Activated naive CD4-positive, alpha-beta T cell treated with Interleukin-2 at 50 U/mL for 16 hours (primary cell): ENCODE results near the gene NME9.

ENCODE experiments used
- DNase-seq: peaks from one replicate; pipeline ENCODE4 v3.0.0-alpha.2; 2020

NME9 gene

GRCh38 chr3:138270245-138270644 is 59.4 kb downstream of the NME9 start:
- no peak for DNase-seq

- DNase-seq = no peak
Measured at GRCh38 chr3:138267083-138267482, 62.6 kb downstream of the NME9 start.

- no peak for DNase-seq
Measured at GRCh38 chr3:138265745-138266144, 63.9 kb downstream of the NME9 start.

GRCh38 chr3:138263104-138263503 is 66.5 kb downstream of the NME9 start:
- DNase-seq = no peak

- no peak for DNase-seq
Measured at GRCh38 chr3:138260611-138261010, 69.0 kb downstream of the NME9 start.

GRCh38 chr3:138259126-138259525 is 70.5 kb downstream of the NME9 start:
- DNase-seq = no peak

GRCh38 chr3:138257986-138258385 is 71.7 kb downstream of the NME9 start:
- DNase-seq = no peak

GRCh38 chr3:138256022-138256421 is 73.6 kb downstream of the NME9 start:
- no peak for DNase-seq

GRCh38 chr3:138254216-138254615 is 75.4 kb downstream of the NME9 start:
- DNase-seq = no peak

- DNase-seq = no peak
Measured at GRCh38 chr3:138253609-138254008, 76.0 kb downstream of the NME9 start.
